HUDEP-2 (cell line): Measurements from ENCODE around the gene ASH1L.
"Not testable (repeated sequence)": the region's sequence is repeated elsewhere in the genome, so short reads cannot be mapped to it uniquely, and the experiment has no call there.

ENCODE experiments used
- DNase-seq, 76 experiments: peaks; one replicate each; lab custom pipeline; 2025; ENCODE audit not compliant: unreplicated experiment in 76 of 76; lab: John Stamatoyannopoulos, UW

Gene ASH1L

GRCh38 chr1:155342842-155343241 is 219.8 kb downstream of the ASH1L start:
- DNase-seq, result no peak

DNA sequence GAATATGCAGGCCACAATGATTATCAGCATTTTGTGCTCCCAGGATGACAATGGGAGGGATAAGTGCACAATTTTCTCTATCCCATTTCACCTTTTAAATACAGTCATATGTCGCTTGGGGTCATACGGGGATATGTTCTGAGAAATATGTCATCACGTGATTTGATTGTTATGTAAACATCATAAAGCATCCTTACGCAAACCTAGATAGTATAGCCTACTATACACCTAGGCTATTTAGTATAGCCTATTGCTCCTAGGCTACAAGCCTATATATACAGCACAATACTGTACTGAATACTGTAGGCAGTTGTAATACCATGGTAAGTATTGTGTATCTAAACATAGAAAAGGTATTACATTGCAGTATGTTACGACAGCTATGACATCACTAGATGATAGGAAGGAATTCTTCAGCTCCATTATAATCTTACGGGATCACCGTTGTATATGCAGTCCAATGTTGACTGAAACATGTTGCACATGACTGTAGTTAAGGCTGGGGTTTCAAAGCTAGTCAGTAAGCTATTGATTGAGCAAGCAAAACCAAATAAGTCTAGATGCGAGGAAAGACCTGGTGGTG is 223.0 kb downstream of the ASH1L start:
- DNase-seq, result no peak

- DNase-seq, result no peak
These were observed 227.6 kb downstream of the ASH1L start for GRCh38 chr1:155334962-155335361.

DNA sequence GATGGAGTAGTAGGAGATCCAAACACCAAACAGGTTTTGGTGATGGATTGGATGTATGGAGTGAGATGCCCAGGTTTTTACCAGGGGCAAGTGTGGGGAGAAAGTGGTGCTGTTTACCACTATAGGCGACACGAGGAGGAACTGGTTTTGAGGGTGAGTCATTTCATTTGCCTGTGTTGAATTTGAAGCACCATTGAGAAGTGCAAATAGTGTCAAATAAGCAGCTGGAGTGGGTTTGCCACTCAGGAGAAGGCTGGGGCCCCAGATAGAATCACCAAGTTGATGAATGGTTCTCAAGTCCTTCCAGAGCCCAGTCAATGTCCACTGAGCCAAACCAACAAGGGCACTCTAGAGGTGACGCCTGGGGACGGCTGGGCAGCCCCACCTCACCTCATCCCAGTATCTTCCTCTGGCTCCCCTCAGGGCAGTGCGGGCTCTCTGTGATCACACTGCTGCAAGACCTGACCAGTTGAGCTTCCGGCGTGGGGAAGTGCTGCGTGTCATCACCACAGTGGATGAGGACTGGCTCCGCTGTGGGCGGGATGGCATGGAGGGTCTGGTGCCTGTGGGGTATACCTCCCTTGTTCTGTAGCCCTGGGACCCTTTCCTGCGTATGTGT is 232.5 kb downstream of the ASH1L start:
- DNase-seq, result no peak

DNA sequence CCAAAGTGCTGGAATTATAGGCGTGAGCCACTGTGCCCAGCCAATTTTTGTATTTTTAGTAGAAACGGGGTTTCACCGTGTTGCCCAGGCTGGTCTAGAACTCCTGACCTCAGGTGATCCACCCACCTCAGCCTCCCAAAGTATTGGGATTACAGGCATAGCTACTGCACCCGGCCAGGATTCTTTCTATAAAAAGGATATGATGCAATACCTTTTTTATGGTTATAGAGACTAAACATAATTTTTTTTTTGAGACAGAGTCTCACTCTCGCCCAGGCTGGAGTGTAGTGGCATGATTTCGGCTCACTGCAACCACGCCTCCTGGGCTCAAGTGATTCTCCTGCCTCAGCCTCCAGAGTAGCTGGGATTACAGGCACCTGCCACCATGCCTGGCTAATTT is 233.7 kb downstream of the ASH1L start:
- not testable (repeated sequence) for DNase-seq

DNA sequence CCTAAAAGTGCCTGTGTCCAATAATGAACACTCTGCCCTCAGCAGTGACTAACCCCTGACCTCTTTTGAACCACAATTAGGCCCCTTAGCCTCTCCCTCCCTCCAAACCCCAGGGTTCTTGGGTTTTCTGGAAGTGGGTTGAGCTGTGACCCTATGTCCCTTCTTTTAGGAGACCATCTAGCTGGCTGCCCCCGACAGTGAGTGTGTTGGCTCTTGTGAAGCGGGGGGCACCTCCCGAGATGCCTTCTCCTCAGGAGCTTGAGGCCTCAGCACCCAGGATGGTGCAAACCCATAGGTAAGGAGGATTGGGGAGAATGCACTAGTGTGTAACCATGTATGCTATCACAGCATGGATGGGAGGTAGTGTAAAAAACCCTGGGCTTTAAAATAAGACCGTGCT is 234.6 kb downstream of the ASH1L start:
- DNase-seq, result no peak

DNA sequence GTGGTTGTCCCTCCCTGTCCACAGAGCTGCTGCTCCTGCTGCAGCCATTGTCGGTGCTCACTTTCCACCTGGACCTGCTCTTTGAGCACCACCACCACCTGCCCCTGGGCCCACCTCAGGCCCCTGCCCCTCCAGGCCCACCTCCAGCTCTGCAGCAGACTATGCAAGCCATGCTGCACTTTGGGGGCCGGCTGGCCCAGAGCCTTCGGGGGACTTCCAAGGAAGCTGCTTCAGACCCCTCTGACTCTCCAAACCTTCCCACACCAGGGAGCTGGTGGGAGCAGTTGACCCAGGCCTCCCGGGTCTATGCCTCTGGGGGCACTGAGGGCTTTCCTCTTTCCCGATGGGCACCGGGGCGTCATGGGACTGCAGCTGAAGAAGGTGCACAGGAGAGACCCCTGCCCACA is 236.0 kb downstream of the ASH1L start:
- no peak for DNase-seq

DNA sequence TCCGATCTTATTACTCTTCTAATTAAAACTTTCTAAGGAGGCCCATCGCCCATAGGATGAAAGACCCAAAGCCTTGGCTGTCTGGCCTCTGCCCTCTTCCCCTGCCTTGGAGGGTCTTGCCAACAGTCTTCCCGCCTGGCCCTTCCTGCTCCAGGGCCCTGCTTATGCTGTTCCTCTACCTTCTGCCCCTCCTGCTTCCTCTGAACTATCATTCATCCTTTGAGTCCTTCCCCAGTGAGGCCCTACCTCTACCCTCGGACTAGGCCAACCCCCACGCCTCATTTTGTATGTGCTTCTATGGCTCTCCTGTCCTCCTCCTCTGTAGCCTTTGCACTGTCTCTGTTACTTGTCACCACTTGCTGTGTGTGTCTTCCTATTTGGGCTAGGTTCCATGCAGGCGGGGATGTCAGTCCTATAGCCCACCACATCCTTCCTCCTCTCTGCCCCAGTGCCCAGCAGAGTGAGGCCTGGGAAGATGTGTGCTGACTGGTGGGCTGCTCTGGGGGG is 236.5 kb downstream of the ASH1L start:
- no peak for DNase-seq

GRCh38 chr1:155325603-155325893 is 237.1 kb downstream of the ASH1L start:
- no peak for DNase-seq

GRCh38 chr1:155324717-155325602 is 237.6 kb downstream of the ASH1L start:
- DNase-seq, result peak in 28 of 76 experiments; percentile 6 to 55 (median 34)

DNA sequence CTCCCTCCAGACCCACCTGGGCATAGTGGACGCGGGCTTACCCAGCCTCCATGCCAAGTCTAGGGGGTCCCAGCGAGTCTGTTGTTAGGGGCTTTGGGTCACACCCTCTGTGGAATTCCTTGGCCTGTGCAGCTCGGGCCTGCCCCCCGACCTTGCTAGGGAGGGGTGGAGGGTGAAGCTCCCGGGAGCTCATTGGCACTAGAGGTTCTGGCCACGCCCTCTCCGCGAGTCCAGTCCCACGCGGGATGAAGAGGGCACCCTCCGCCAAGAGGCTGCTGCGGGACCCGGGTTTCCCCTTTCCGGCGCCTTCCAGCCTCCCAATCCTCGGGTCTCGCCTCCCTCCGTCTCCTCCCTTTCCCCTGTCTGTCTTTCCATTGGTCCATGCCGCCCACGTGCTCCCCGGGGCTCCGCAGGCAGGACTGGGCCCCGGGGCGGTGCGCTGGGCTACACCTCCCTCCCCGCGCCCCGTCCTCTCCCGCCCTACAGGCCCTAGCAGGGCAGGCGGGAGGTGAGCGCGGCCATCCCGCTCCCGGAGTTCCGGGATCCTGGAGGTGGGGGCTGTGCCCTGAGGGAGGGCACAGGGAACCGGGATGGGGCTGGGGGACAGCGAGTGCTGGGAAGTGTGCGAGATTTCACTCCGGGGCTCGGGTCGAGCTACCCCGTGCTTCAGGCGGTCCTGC is 238.4 kb downstream of the ASH1L start:
- DNase-seq, result peak in 74 of 76 experiments; percentile 10 to 95 (median 88)

DNA sequence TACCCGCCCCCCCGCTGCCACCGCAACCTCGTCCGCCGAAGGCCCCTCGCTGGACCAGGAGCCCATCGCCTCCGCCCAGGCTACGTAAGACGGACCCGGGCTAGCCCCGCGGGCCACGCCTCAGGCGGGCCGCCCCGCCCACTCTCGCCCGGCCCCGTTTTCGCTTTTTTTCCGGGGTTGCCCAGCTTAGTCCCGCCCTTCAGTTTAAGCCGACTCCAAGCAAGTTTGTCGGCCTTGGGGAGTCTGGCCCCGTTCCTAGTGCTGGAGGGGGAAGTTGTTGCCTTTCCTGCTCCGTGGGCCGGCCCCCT is 238.9 kb downstream of the ASH1L start:
- peak in 72 of 76 experiments; percentile 11 to 91 (median 76) for DNase-seq

GRCh38 chr1:155322953-155323728 is 239.5 kb downstream of the ASH1L start:
- peak in 66 of 76 experiments; percentile 12 to 85 (median 65) for DNase-seq

- no peak for DNase-seq
These were observed 240.0 kb downstream of the ASH1L start for GRCh38 chr1:155322571-155322952.

DNA sequence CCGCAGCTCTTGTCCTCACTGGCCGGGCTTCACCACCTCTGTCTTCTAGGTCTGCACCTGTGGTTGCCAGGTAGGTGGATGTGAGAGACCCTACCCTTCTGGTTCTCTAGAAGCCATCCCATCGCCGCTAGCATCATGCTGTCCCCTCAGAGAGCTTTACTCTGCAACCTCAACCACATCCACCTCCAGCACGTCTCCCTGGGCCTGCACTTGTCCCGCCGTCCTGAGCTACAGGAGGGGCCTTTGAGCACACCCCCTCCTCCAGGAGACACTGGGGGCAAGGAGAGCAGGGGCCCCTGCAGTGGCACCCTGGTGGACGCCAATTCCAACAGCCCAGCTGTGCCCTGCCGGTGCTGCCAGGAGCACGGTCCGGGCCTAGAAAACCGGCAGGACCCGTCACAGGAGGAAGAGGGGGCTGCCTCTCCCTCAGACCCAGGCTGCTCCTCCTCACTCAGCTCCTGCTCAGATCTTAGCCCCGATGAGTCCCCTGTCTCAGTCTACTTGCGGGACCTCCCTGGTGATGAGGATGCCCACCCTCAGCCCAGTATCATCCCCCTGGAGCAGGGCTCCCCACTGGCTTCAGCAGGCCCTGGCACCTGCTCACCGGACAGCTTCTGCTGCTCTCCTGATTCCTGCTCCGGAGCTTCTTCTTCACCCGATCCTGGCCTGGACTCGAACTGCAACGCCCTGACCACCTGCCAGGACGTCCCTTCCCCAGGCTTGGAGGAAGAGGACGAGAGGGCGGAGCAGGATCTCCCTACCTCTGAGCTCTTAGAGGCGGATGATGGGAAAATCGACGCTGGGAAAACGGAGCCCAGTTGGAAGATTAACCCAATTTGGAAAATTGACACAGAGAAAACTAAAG is 240.7 kb downstream of the ASH1L start:
- DNase-seq, result no peak

- no peak for DNase-seq
These were observed 241.7 kb downstream of the ASH1L start, which contains the start of gene RUSC1 for GRCh38 chr1:155320661-155321617. TSS of gene RUSC1 (plus strand) at chr1:155320894. CDS start at chr1:155321774, 880 bp downstream.

- DNase-seq, result no peak
These were observed 242.4 kb downstream of the ASH1L start for GRCh38 chr1:155320252-155320651.

DNA sequence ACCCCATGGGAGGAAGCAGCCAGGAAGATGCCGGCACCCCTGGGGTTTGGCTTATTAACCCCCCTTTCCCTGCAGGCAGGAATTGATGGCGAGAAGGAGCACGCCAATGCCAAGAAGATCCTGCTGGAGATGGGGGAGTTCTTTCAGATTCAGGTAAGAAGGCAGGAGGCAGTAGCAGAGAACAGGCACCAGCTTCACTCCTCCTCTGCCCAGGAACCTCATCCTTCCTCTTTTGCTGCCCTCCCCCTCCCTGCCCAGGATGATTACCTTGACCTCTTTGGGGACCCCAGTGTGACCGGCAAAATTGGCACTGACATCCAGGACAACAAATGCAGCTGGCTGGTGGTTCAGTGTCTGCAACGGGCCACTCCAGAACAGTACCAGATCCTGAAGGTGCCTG is 243.1 kb downstream of the ASH1L start:
- DNase-seq, result no peak
